Activated CD4-positive, alpha-beta T cell treated with anti-CD3 and anti-CD28 coated beads for 48 hours (primary cell): ENCODE measurements around the gene ALDH1L1.
"Not testable (repeated sequence)": the region's sequence is repeated elsewhere in the genome, so short reads cannot be mapped to it uniquely, and the experiment has no call there.

ENCODE experiments used
- DNase-seq: peaks from one replicate; pipeline ENCODE4 v3.0.0-alpha.2; 2020

The ALDH1L1 gene

DNA sequence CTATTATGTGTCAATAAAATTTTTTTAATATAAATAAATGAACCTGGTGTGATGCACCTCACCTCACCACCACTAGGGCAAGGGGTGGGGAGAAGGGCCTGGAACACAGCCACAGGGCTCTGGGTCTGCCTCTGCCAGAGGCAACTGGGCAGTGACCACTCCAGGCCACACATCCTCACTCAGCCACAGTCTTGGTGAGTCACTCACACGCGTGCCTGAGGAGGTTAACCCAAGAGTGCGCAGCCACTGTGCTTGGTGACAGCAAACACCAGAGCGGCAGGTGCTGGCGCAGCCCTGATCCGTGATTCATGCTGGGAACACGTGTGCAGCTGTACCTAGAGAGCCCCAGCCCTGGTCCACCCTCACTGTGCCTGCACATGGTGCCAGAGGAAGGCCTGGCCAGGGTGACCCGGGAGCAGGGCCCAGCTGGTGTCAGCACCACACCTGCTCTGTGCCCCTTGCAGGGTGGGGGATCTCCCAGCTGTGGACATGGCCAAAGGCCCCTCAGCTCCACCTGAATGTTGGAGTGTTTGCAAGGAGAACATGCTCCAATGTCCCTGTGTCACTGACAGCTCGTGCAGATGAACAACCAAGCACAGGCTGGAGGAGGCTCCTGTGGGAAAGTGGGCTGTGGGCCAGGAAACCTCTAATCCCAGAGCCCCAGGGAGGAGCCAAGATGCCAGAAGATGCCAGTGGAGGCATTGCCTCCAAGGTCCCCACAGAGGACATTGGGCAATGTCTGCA lies 98.6 kb downstream of the ALDH1L1 start:
- DNase-seq: peak; percentile 44

DNA sequence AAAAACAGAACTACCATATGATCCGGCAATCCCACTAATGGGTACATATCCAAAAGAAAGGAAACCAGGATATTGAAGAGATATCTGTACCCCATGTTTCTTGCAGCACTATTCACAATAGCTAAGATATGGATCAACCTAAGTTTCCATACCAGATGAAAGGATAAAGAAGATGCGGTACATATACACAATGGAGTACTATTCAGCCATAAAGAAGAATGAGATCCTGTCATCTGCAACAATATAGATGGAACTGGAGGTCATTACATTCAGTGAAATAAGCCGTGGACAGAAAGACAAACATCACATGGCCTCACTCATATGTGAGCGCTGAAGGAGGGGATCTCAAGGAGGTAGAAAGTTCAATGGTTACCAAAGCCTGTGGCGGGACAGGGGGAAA lies 99.4 kb downstream of the ALDH1L1 start:
- no peak for DNase-seq

DNA sequence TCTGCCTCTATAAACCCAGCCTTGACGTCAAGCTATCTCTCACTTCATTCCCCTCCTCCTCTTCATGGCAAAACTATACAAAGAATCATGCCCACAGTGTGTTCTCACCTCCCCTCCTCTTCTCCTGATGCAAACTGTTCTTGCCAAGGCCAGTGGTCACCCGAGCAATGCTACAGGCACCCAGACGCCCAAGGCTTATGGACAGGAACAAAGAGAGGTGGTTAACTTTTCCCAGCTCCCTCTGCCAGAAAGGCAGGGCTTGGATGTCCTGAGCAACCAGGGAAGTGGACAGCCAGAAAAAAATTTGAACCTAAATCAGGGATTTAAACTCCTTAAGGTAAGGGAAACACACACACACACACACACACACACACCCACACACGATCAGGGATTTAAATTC lies 101.5 kb downstream of the ALDH1L1 start:
- DNase-seq: no peak

DNA sequence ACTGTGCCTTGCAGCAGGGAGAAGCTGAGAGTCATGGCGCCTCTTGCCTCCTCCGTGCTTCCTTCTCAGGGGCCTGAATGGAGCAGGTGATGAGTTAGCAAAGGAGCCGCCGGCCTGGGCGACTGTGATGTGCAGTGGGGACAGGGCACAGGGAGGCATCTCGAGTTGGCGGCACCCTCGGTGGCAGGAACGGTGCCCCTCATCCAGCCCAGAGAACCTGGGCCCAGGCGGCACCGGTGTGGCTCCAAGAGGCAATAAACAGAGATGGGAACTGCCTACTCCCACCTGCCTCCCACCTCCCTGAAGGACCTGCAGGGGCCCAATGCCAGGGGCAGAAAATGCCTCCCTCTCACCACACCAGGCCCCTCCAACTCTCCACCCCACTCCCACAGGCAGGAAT lies 102.6 kb downstream of the ALDH1L1 start:
- no peak for DNase-seq

DNA sequence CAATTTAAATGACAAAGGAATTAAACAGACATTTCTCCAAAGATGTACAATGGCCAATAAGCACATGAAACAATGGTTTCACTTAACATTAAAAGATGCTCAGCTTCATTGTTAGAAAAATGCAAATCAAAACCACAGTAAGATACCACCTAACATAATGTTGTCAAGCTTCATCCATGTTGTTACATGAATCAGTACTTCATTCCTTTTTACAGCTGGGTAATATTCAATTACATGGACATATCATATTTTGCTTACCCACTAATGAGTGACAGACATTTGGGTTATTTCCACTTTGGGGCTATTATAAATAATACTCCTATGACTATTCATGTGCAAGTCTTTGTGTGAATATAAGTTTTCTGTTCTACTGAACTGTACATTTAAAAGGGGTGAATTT lies 104.2 kb downstream of the ALDH1L1 start:
- DNase-seq: no peak

DNA sequence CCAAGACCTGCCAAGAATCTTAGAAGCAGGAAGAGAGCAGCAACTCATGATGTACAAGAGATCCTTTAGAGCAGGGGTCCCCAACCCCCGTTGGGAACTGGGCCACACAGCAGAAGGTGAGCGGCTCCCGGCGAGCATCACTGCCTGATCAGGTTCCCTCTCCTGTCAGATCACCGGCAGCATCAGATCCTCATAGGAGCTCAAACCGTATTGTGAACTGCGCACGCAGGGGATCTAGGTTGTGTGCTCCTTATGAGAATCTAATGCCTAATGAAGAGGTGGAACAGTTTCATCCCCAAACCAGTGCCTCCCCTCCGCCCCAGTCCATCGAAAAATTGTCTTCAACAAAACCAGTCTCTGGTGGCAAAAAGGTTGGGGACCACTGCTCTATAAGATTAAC lies 110.2 kb downstream of the ALDH1L1 start:
- no peak for DNase-seq

DNA sequence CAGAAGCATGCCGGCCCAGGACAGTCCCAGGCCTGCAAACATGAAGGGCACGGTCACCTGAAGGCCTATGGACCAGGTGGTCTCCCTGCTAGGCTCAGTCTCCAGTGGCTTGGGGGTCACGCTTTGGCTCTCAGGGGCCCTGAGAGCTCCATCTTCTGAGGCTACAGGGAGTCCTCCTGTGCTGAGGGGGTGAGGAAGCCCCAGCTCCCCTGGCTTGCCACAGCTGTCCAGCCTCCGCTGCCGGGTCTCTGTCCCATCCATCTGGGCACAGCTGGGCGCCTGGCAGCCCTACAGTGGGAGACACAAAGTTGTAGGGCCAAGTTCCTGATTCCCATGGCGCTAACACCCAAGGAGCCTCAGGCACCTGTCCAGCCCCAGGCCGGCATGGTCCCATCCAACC lies 112.4 kb downstream of the ALDH1L1 start:
- DNase-seq: no peak

DNA sequence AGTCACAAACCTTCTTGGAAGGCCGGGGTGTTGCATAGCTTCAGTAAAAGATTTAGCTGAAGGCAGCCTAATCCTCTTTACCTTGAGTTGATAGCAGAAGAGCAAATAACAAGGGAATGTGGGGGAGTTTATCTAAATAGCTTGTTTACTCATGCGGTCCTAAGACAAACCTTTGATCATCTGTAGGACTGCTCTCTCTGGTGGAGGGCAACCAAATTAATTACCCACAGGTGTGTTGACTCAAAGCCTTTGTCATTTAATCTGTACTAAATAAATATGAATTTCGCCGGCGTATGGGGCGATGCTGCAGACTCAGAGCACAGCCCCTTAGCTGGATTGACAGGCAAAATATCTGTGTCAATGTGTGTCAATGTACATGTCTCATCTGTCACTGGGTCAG lies 113.7 kb downstream of the ALDH1L1 start:
- DNase-seq: not testable (repeated sequence)

DNA sequence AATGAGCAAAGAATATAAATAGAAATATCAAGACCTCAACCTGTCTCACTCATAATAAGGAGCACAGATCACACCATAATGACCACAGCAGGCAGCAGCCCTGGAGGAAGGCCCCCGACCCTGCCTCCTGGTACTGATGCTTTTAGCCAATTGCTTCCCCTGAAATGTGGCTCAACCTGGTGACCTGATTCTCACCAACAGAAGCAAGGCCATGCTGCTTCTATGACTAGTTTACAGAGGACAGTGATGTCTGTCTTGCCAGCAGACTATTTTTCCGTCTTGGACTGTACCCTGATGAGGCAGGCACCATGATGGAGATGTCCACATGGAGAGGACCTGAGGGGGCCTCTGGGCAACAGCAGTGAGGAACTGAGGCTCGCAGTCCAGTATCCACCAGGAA lies 114.5 kb downstream of the ALDH1L1 start:
- no peak for DNase-seq

DNA sequence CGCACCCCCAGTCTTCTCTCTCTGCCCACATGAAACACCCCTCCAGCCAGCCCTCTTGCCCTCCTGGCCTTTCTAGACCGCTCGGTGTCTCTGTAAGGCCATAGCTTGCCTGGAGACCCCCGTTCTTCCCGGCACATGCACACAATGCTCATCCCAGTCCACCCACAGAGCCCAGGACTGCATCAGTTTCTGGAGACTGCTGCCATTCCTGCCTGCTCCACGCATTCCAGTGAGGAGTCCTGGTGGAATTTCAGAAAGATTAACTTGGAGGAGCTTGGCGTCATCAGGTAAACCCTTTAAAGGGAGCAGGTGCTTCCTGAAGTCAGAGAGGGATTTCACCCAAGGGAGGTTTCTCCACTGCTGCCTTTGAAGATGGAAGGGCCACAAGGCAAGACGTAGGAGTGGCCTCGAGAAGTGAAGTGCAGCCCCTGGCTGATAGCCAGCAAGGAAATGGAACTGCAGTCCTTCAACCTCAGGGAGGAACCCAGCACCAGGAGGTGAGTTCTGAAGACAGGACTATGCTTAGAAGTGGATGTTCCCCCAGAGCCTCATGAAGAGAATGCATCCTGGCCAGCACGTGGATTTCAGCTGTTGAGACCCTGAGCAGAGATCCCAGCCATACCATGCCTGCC lies 115.6 kb downstream of the ALDH1L1 start:
- no peak for DNase-seq

DNA sequence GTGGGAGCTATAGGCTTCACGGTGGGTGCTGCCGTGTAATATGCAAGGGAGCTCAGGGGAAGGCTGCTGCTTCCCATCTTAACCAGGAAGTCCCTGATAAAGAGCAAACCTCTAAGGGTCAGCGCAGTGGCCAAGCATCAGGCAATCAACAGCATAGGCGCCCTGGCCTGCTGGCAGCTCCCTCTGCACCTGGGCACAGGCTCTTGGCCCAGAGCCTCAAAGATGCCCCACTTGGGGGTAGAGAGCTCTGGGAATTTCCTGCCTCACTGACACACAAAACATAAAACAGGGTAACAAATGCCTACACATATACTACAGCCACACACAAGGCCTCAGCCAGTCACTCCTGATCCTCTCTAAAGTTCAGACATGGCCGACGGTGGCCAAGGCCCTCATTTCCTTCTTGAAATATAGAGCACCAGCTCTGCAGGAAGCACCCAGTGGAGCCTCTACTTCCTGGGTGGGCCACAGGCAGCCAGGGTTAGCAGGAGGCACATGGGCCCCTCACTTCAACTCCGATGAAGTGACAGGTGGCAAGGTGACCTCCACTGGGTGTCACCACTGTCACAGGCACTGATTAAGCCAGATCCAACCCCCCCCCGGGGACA lies 116.9 kb downstream of the ALDH1L1 start:
- no peak for DNase-seq

DNA sequence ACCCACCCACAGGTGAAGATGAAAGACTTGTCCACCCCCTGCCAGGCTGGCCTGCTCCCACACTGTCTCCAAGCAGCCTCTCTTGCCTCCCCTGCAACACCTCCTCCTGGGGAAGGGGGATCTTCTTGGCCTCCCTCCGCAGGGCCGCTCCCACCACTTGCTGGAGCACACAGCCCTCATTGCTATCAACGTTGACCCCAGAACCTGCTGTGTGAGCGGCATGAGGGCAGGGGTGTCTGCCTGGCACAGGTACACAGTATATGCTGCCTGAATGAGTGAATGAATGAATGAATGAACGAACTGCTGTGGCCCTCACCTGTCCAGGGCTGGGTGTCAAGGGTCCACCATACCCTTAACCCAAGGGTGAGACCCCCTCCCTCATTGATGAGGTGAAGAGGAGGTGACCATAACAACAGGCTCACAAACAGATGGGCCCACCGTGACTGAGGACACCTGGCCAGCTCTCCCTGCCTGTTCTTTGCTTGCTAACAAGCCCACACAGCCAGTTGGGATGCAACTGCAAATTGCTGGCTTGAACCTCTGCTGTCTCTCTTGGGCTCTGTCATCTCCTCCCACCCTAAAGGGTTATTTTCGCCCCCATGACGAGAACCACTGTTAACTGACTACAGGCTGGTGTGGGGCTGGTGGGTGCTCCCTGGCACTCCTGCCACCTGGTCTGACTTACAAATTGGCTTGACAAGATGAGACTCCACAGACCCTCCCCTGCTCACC lies 118.9 kb downstream of the ALDH1L1 start:
- DNase-seq: no peak

DNA sequence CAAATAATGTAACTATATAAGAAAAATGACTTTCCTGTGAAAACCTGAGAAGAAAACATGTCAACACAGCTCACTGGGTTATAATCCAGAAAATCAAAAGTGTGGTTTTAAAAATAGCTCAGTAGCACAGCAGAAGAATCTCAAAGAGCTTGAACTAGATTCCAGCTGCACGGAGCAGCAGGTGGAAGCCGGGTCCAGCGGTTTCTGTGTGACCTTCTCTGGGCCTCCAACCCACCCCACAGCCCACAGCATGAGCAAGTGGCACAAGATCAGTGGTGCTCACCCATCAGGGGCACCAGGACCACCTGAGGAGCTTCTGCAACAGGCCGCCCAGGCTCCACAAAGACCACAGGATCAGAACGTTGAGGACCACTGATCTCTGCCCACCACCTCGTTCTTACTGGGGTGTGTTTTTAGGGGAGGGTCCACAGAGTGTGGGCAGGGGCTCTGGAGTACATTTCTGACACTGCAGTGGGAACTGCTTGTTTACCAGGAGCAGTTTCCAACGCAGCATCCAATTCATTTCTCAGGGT lies 119.7 kb downstream of the ALDH1L1 start:
- no peak for DNase-seq

DNA sequence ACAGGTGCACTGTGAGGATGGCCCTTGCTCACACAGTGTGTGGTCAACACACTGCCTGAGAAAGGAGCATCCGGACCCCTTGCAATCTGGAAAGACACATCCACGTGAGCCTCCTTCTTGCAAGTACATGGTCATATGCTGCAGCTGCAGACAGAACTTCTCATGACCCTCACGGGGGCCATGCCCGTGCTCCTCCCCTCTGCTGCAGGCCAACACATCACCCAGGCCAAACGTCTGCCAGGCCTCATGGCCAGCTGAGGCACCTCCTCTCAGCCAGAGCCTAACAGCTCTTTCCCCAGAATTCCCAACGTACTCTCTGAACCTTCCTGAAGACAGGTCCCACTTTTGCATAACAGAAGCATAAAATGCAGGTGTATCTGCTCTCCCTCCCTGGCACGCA lies 121.7 kb downstream of the ALDH1L1 start:
- DNase-seq: no peak

DNA sequence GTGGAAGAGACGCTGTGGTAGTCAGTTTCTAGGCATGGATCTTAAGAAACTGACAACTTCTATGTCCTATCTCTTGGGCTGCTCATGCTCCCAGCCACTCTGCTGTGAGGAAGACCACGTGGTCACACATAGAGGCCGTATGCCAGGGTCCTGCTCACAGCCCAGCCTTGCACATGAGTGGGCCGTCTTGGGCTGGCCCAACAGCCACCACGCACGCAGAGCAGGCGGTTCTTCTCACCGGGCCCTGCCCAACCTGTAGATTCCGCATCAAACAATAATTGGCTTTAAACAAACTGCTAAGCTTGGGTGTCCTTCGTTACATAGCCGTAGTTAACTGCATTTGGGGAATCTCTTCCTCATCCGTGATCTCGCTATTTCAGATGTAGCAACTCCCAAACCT lies 122.5 kb downstream of the ALDH1L1 start:
- DNase-seq: no peak

DNA sequence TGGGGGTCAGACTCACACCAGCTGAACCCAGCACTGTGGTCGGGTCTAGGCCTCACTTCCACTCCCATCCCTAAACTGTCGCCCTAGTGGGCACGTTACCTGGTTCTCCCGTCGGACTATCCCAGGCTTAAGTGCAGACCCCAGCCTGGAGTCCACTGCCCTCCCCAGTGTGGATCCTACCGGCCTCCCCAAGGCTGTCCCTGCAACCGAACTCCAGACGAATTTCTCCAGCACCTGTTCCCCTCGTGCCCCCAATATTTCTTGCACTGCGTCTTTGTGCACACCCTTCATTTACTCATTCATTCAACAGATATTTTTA lies 122.9 kb downstream of the ALDH1L1 start:
- no peak for DNase-seq

DNA sequence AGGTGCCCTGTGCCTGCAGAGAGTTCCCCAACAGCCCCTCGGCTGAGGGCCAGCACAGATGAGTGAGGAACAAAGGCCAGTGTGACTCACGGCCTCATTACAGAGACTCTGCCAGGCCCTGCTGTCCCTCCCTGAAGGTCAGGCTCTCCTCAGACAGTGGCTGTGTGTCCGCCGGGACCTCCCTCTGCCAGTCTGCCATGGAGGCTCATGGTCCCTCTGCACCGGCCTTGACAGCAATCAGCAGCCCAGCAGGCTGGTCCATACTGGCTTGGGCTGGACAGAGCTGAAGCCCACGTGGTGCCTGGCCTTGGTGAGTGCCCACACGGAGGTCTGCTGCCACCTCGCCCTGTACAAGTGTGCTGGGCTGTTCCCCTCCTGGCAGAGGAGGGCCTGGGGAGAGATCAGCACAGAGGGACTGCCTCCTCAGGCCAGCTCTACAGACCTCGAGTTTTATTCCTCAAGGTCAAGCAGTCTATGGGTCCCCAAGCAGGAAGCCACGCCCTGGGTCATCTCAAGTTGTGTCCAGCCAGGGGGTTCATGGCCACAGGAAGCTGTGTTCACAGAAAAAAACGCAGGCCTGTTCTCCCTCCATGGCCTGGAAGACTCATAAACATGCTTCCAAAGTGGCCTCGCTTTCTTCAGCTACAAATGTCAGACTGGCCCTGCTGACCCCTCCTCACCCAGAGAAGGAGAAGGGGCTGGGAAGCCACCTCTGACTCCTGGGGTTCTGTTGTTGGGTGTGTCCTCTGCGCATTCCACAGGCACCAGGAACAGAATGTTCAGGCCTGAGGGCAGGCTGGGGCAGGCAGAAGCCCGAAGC lies 123.5 kb downstream of the ALDH1L1 start:
- DNase-seq: no peak

DNA sequence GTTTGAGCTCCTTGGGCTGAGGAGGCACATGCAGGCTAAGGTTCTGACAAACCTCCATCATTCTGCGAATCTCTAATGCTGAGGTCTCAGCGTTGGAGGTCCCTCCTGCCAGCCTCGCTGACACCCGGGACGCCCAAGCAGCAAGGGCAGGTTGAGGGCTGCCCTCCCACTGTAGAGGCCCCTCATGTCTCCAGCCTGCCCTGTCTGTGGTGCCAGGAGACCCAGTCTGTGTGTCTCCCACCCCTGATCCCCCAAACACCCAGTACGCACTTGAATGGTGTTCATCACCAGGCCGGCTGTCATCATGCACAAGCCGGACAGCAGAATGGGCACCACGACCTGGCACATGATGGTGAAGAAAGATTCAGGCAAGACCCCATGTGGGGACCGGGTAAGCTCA lies 124.3 kb downstream of the ALDH1L1 start:
- no peak for DNase-seq

DNA sequence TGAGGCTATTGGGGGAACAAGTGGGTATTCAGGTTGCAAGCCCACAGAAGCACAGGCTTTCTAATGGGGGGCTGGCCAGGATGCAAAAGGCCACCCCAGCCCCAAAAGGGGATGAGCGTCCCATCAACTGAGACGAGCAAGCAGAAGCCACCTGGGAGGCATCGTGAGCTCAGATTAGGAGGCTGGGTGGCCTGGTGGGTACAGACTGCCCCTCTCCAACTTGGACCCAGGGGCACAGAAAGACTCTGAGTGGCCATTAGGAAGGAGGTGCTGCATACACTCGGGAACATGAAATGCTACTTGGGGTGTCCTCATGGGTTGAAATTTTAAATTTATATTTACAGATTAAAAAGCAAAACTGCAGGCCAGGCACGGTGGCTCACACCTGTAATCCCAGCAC lies 125.5 kb downstream of the ALDH1L1 start:
- DNase-seq: no peak

DNA sequence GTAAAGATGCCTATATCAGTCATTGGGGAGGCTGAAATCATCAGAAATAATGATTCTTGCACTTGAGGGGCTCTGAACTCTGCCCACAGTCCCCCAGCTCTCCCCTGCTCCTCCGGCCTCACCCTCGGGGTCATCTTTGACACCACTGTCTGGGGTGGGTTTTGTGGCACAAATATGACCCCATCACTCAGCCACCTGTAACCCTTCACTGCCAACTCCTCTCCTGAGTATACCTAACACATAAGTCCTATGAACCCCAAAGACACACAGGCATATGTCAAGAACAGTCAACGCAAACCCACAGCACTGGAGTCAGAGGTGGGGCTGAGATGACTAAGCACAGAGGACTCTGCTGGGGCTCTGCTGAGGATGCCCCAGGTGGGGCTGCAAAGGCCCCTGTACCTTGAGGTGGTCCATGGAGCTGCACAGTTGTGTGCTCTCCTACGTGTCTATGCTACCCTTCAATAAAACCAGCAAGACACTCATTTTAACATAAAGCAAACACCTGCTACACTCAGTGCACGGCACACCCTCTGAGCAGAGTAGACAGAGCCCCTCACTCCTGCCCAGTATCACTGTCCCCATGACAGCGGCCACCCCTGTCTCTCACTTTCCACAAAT lies 126.3 kb downstream of the ALDH1L1 start:
- DNase-seq: no peak
